HG03469 (cell line): ENCODE results near the gene YWHAG.
A peak's percentile ranks its signal among the peaks of the same experiment; 100 is the strongest.
"Not testable (repeated sequence)": the region's sequence is repeated elsewhere in the genome, so short reads cannot be mapped to it uniquely, and the experiment has no call there.

Source experiments
- ATAC-seq: cut with Tn5 transposase; IDR thresholded peaks from one replicate; pipeline ENCODE4 v1.9.1; 2021; ENCODE audit warnings: mild to moderate bottlenecking, moderate library complexity, moderate number of reproducible peaks; ENCODE audit not compliant: unreplicated experiment

Gene YWHAG

GRCh38 chr7:76358481-76359110, at the start of gene YWHAG:
TSS of gene YWHAG (minus strand) at chr7:76358991. CDS start at chr7:76358808, 183 bp downstream.
- peak; percentile 38 for ATAC-seq

- no peak for ATAC-seq
These were observed 49.4 kb upstream of the YWHAG start for GRCh38 chr7:76408121-76408560.

GRCh38 chr7:76407718-76408117, 48.9 kb upstream of the YWHAG start:
- no peak for ATAC-seq

GRCh38 chr7:76405738-76406137, 46.9 kb upstream of the YWHAG start:
- ATAC-seq = no peak

GRCh38 chr7:76403780-76404494, 45.1 kb upstream of the YWHAG start:
- ATAC-seq = no peak

GRCh38 chr7:76403097-76403496, 44.3 kb upstream of the YWHAG start:
- not testable (repeated sequence) for ATAC-seq

GRCh38 chr7:76400248-76400647, 41.5 kb upstream of the YWHAG start:
- no peak for ATAC-seq

- ATAC-seq = no peak
These were observed 38.8 kb upstream of the YWHAG start for GRCh38 chr7:76397409-76398183.

- no peak for ATAC-seq
These were observed 38.1 kb upstream of the YWHAG start for GRCh38 chr7:76396864-76397263.

- ATAC-seq = no peak
These were observed 37.4 kb upstream of the YWHAG start for GRCh38 chr7:76395965-76396726.

- ATAC-seq = not testable (repeated sequence)
These were observed 36.8 kb upstream of the YWHAG start for GRCh38 chr7:76395605-76395964.

GRCh38 chr7:76394957-76395356, 36.2 kb upstream of the YWHAG start:
- no peak for ATAC-seq

GRCh38 chr7:76393116-76394031, 34.6 kb upstream of the YWHAG start:
- ATAC-seq = peak; percentile 75

- no peak for ATAC-seq
These were observed 33.8 kb upstream of the YWHAG start for GRCh38 chr7:76392531-76393115.

- ATAC-seq = no peak
These were observed 31.3 kb upstream of the YWHAG start for GRCh38 chr7:76390092-76390491.

GRCh38 chr7:76387789-76388188, 29.0 kb upstream of the YWHAG start:
- ATAC-seq = not testable (repeated sequence)

- ATAC-seq = no peak
These were observed 28.0 kb upstream of the YWHAG start for GRCh38 chr7:76386691-76387260.

GRCh38 chr7:76383089-76383944, 24.5 kb upstream of the YWHAG start:
- ATAC-seq = no peak
